NCI-H345 treated with DMSO at 0.1 percent for 48 hours (cell line): ENCODE measurements around the gene UGT1A3.
"Not testable (repeated sequence)": the region's sequence is repeated elsewhere in the genome, so short reads cannot be mapped to it uniquely, and the experiment has no call there.

ENCODE experiments used
- DNase-seq: peaks from one replicate; lab custom pipeline; 2025; ENCODE audit not compliant: unreplicated experiment; lab: John Stamatoyannopoulos, UW

The UGT1A3 gene

GRCh38 chr2:233707940-233708644, 20.8 kb upstream of the UGT1A3 start:
- no peak for DNase-seq

GRCh38 chr2:233708942-233709341, 19.9 kb upstream of the UGT1A3 start:
- no peak for DNase-seq

DNA sequence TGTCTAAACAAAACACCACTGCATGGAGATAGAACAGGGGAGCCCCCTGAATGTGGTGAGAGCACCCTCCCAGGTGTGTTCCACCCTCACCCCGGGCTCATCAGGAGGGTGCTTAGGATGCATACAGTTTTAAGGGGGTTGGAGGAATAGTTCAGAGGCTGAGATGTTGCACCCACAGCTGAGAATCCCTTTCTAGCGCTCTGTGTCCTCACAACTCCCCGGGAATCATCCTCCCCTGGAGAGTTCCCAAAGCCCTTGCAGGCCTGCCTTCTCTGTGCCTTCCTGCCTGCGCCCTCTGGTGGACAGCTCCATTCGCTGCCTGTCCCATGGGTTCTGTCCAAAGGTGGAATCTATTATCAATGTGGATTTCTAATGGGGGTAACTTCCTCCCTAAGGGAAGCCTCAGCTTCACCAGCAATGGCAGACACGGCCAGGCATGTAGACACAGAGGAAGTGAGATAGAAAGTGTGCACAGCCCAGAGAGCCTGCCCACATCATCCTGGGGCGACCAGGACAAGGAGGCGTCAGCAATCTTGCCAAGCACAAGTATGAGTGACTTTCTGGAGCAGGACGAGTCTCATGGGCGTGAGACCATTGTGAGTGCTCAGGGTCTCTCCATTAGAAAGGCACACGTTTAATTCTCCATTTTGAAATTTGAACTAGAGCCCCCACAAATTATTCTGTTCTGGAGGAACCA, 17.4 kb upstream of the UGT1A3 start:
- DNase-seq = peak; percentile 37

DNA sequence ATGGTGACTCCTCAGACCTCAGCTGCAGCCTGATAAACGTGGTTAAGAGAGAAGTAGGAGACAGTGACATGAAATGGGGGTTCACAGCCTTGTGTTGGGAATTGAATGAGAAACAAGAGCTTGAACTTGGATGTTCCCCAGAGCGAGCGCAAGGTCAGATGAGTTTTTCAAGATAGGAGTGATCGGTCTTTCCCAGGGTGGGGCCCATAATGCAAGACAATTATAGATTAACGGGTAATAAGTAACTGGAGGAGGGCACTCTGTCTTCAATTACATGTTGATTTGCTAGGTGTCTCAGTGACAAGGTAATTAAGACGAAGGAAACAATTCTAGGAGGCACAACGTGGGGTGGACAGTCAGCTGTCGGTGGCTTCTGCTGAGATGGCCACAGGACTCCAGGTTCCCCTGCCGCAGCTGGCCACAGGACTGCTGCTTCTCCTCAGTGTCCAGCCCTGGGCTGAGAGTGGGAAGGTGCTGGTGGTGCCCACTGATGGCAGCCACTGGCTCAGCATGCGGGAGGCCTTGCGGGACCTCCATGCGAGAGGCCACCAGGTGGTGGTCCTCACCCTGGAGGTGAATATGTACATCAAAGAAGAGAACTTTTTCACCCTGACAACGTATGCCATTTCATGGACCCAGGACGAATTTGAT, 16.1 kb upstream of the UGT1A3 start, which contains the start of gene UGT1A5:
UGT1A5 (plus strand) TSS at position 297 of the 651 bp plus-strand sequence; CDS start at position 382, 85 bp downstream.
- DNase-seq = no peak

DNA sequence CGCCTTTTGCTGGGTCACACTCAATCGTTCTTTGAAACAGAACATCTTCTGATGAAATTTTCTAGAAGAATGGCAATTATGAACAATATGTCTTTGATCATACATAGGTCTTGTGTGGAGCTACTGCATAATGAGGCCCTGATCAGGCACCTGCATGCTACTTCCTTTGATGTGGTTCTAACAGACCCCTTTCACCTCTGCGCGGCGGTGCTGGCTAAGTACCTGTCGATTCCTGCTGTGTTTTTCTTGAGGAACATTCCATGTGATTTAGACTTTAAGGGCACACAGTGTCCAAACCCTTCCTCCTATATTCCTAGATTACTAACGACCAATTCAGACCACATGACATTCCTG, 15.6 kb upstream of the UGT1A3 start:
- no peak for DNase-seq

DNA sequence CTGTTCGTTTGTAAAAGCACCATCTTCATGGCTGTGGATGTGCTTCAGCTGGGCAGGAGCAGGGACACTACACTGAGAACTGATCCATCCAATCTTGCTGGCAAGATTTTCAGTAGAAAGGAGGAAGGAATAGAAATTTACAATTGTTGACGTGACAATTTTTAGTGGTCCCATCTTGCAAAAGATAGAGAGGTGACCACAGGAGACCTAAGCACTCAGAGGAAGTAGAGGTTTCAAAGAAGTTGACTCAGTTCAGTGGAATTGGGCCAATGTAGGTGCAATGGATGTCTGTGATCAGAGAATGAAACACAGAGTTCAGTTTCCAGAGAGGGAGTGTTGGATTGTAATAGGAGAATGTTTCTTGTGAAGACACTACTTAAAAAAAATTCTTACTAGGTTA, 14.7 kb upstream of the UGT1A3 start:
- DNase-seq = no peak

DNA sequence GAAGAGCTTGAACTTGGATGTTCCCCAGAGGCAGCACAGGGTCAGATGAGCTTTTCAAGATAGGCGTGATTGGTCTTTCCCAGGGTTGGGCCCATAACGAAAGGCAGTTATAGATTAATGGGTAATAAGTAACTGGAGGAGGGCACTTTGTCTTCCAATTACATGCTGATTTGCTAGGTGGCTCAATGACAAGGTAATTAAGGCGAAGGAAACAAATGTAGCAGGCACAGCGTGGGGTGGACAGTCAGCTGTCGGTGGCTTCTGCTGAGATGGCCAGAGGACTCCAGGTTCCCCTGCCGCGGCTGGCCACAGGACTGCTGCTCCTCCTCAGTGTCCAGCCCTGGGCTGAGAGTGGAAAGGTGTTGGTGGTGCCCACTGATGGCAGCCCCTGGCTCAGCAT, 10.3 kb upstream of the UGT1A3 start, which contains the start of gene UGT1A4:
UGT1A4 (plus strand) TSS at position 185 of the 400 bp plus-strand sequence; CDS start at position 270, 85 bp downstream.
- DNase-seq = no peak

GRCh38 chr2:233736868-233737653, 8.2 kb downstream of the UGT1A3 start:
- DNase-seq = not testable (repeated sequence)

- DNase-seq = no peak
These were observed 12.0 kb downstream of the UGT1A3 start for GRCh38 chr2:233740870-233741269.

- DNase-seq = no peak
These were observed 14.8 kb downstream of the UGT1A3 start for GRCh38 chr2:233743464-233744259.

DNA sequence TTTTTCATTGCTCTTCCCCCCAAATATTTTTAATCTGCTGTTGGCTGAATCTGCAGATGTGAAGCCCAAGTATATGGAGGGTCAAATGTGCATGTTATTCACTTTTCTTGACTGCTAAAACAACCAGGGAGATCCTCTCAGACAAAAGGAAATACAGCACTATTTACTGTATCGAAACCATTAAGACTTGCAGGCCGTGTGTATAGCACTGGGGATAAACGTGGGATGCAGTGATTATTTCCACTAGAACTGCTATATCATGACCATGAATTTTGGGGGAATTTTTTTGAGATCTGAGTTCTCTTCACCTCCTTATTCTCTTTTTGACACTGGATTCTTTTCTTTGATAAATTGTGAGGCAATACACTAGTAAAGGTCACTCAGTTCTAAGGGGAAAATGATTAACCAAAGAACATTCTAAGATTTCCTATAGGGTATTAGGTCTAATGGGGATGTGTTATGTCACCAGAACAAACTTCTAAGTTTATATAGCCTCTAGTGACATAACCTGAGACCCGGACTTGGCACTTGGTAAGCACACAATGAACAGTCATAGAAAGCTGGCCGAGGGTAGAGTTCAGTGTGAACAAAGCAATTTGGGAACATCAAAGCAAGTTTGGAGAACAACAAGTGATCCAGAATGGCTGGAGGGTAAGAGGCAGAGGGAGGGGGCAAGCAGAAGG, 16.4 kb downstream of the UGT1A3 start:
- no peak for DNase-seq

GRCh38 chr2:233745838-233746237, 17.0 kb downstream of the UGT1A3 start:
- not testable (repeated sequence) for DNase-seq

GRCh38 chr2:233746475-233747282, 17.8 kb downstream of the UGT1A3 start:
- DNase-seq = no peak

DNA sequence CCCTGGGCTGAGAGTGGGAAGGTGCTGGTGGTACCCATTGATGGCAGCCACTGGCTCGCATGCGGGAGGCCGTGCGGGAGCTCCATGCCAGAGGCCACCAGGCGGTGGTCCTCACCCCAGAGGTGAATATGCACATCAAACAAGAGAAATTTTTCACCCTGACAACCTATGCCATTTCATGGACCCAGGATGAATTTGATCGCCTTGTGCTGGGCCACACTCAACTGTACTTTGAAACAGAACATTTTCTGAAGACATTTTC, 18.4 kb downstream of the UGT1A3 start:
- DNase-seq = no peak

DNA sequence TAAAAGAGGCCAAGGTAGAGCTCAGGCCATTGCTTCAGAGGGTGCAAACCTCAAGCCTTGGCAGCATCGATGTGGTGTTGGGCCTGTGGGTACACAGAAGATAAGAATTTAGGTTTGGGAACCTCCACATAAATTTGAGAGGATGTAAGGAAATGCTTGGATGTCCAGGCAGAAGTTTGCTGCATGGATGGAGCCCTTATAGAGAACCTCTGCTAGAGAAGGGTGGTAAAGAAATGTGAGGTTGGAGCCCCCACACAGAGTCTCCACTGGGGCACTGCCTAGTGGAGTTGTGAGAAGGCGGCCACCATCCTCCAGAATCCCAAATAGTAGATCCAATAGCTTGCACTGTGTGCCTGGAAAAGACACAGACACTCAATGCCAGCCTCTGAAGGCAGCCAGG, 21.8 kb downstream of the UGT1A3 start:
- not testable (repeated sequence) for DNase-seq

DNA sequence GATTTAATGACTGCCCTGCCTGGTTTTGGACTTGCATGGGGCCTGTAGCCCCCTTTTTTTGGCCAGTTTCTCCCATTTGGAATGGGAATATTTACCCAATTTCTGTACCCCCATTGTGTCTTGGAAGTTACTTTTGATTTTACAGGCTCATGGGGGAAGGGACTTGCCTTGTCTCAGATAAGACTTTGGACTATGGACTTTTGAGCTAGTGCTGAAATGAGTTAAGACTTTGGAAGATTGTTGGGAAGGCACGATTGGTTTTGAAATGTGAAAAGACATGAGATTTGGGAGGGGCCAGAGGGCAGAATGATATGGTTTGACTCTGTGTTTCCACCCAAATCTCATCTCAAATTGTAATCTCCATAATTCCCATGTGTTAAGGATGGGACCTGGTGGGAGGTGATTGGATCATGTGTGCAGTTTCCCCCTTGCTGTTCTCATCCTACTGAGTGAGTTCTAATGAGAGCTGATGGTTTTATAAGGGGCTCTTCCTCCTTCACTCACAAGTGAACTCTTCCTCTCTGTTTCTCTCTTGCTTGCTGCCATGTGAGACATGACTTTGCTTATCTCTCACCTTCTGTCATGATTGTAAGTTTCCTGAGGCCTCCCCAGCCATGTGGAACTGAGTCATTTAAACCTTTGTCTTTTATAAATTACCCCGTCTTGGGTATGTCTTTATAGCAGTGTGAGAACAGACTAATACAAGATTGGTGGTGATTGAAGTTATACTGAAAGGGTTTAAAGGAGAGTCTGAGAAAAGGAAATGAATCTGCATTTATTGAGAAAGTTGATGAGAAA, 22.6 kb downstream of the UGT1A3 start:
- DNase-seq = not testable (repeated sequence)

- no peak for DNase-seq
These were observed 26.2 kb downstream of the UGT1A3 start for GRCh38 chr2:233754872-233755611.
